ENCODE results near the gene ACSF2. TPM values are rescaled to one million over a fixed set of nuclear protein-coding genes. Genes with fewer than 3 reads are reported as not detected.

Gene ACSF2
- polyA plus RNA-seq, 1 of the 3 experiments (the other 2 are of a cell fraction) = 46.6 TPM

DNA sequence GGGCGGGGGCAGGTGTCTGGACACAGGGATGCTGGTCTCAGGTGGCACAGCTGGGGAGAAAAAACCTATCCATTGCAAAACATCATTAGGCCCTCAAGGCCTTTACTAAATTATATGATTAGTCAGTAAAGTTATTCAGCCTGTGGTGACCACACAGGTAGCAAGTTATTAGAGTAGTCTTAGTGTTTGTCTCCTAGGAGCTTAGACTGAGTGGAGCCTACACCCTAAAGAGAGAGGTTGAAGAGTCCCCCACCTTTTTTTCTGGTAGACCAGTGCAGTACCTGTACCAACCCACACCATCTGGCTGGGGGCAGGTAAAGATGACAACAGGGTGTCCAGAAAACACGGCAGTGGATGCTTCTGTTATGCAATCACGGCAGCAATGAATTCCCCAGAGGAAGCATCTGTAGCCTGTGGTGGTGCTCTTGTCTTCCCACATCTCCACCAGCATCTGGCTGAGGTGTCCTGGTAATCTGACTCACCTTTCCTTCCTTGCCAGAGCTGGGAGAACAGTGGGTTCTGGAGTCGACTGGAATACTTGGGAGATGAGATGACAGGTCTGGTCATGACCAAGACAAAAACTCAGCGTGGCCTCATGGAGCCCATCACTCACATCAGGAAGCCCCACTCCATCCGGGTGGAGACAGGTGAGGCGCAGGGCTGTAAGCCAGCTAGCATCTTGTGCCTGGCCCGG lies 93.3 kb downstream of the ACSF2 start:
- H3K9me3 ChIP-seq = no peaks in the 10 kb centered on the region

DNA sequence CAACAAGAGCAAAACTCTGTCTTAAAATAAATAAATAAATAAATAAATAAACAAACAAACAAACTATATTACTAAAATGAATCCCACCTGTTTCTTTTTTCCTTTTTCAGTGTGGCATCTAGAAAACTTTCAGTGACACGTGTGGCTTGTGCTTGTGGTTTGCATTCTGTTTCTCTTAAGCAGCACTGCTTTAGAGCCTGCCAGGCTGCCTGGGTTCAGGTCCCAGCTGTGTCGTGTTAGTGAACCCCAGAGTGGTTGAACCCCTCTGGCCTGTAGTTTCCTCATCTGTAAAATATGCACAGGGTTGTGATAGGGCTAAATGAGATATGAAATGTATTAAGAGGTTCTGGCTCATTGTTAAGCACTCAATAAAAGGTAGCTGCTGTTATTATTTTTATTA lies 94.5 kb downstream of the ACSF2 start:
- WGBS (ENCODE audit: low lambda C conversion rate) = 78% methylated on average over 2 of the region's 2 CpGs
- Histone ChIP-seq H3K4me2 (no peak overlapping the region), H3F3A (replicated peaks; ENCODE audit: insufficient read depth) (no peaks in the 10 kb centered on the region), H3K9me3 (no peaks in the 10 kb centered on the region), H3K79me2 (ENCODE audit: insufficient read depth) (no peaks in the 10 kb centered on the region), H2AFZ (ENCODE audit: low read depth) (no peak overlapping the region), H3K4me3 (ENCODE audit: low read depth in 2 of 2, low read length in 1 of 2) (no peak overlapping the region), H3K36me3 (replicated peaks in 1 of 2; ENCODE audit: control insufficient read depth in 1 of 2, insufficient read depth in 2 of 2, low read length in 1 of 2) (no peaks in the 10 kb centered on the region), H3K27ac (ENCODE audit: low read depth in 2 of 2, low read length in 1 of 2) (no peak overlapping the region), H3K9me2 (no peaks in the 10 kb centered on the region), H3K4me1 (ENCODE audit: control insufficient read depth in 1 of 2, insufficient read depth in 2 of 2, low read depth in 1 of 2, low read length in 1 of 2) (peaks cover 0 to 7% of the 10 kb centered on the region in 2 experiments; a peak in 1 of 4 replicates), H3K27me3 (ENCODE audit: insufficient read depth) (no peaks in the 10 kb centered on the region), H3K9ac (no peak overlapping the region), H4K20me1 (ENCODE audit: insufficient read depth) (no peaks in the 10 kb centered on the region)
- no peak for DNase-seq
- ChIA-PET POLR2A (no interaction called here), CTCF (interaction anchor here (0.8 to 5.0 kb wide), 7 partner anchors 9 to 41 kb away, joined by 3 to 26 read pairs (median 5); partner anchors contain the start of gene RSAD1)
- no peak for TF ChIP-seq ELF1 (IDR thresholded peaks at IDR 0.05)
- TF ChIP-seq, protein P1, sequence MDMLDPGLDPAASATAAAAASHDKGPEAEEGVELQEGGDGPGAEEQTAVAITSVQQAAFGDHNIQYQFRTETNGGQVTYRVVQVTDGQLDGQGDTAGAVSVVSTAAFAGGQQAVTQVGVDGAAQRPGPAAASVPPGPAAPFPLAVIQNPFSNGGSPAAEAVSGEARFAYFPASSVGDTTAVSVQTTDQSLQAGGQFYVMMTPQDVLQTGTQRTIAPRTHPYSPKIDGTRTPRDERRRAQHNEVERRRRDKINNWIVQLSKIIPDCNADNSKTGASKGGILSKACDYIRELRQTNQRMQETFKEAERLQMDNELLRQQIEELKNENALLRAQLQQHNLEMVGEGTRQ (IDR thresholded peaks at IDR 0.05; ENCODE audit: borderline replicate concordance, low read depth, low read length) = no peak
- TF ChIP-seq NFIC (IDR thresholded peaks at IDR 0.05; ENCODE audit: borderline replicate concordance) = no peak
- TF ChIP-seq TAF1 (IDR thresholded peaks at IDR 0.05; ENCODE audit: borderline replicate concordance, low read depth, low read length) = no peak
- no peak for TF ChIP-seq RXRA (IDR thresholded peaks at IDR 0.05; ENCODE audit: borderline replicate concordance, low read depth)
- no peak for TF ChIP-seq NRF1 (IDR thresholded peaks at IDR 0.05; ENCODE audit: low read depth, low read length)
- TF ChIP-seq EP300 (IDR thresholded peaks at IDR 0.05; ENCODE audit: borderline replicate concordance in 1 of 2, low read depth in 1 of 2, low read length in 1 of 2) = no peak
- TF ChIP-seq RAD21 (IDR thresholded peaks at IDR 0.05; ENCODE audit: low read length) = no peak
- no peak for TF ChIP-seq CHD2 (IDR thresholded peaks at IDR 0.05; ENCODE audit: low read length, partially characterized antibody)
- TF ChIP-seq CTCF (IDR thresholded peaks at IDR 0.05) = no peak
- TF ChIP-seq FOXJ3 (CRISPR knock-in tag; IDR thresholded peaks at IDR 0.05) = no peak

More for the DNA sequence above, 93.3 kb downstream of the ACSF2 start:
- Histone ChIP-seq H3K4me3 (ENCODE audit: low read depth in 2 of 2, low read length in 1 of 2) (no peak overlapping the region), H3K27me3 (ENCODE audit: insufficient read depth) (no peaks in the 10 kb centered on the region), H2AFZ (ENCODE audit: low read depth) (no peak overlapping the region), H3F3A (replicated peaks; ENCODE audit: insufficient read depth) (no peaks in the 10 kb centered on the region), H3K4me1 (ENCODE audit: control insufficient read depth in 1 of 2, insufficient read depth in 2 of 2, low read depth in 1 of 2, low read length in 1 of 2) (peaks cover 0 to 7% of the 10 kb centered on the region in 2 experiments; a peak in 1 of 4 replicates), H3K9ac (no peak overlapping the region), H3K36me3 (replicated peaks in 1 of 2; ENCODE audit: control insufficient read depth in 1 of 2, insufficient read depth in 2 of 2, low read length in 1 of 2) (no peaks in the 10 kb centered on the region), H3K4me2 (no peak overlapping the region), H3K79me2 (ENCODE audit: insufficient read depth) (no peaks in the 10 kb centered on the region), H3K27ac (ENCODE audit: low read depth in 2 of 2, low read length in 1 of 2) (no peak overlapping the region), H3K9me2 (no peaks in the 10 kb centered on the region), H4K20me1 (ENCODE audit: insufficient read depth) (no peaks in the 10 kb centered on the region)
- DNase-seq = no peak
- CTCF ChIA-PET = interaction anchor here (0.7 to 5.0 kb wide), 6 partner anchors 13 to 40 kb away, joined by 3 to 26 read pairs (median 4); partner anchors contain the start of gene EPN3
- POLR2A ChIA-PET = no interaction called here
- 85% methylated on average over 8 of the region's 8 CpGs for WGBS (ENCODE audit: low lambda C conversion rate)
- no peak for TF ChIP-seq TCF12 (IDR thresholded peaks at IDR 0.05)
- TF ChIP-seq, protein P2, sequence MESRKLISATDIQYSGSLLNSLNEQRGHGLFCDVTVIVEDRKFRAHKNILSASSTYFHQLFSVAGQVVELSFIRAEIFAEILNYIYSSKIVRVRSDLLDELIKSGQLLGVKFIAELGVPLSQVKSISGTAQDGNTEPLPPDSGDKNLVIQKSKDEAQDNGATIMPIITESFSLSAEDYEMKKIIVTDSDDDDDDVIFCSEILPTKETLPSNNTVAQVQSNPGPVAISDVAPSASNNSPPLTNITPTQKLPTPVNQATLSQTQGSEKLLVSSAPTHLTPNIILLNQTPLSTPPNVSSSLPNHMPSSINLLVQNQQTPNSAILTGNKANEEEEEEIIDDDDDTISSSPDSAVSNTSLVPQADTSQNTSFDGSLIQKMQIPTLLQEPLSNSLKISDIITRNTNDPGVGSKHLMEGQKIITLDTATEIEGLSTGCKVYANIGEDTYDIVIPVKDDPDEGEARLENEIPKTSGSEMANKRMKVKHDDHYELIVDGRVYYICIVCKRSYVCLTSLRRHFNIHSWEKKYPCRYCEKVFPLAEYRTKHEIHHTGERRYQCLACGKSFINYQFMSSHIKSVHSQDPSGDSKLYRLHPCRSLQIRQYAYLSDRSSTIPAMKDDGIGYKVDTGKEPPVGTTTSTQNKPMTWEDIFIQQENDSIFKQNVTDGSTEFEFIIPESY (IDR thresholded peaks at IDR 0.05; ENCODE audit: borderline replicate concordance, low read depth) = no peak
- TF ChIP-seq IRF3 (IDR thresholded peaks at IDR 0.05; ENCODE audit: low read depth, low read length) = no peak

All from SK-N-SH (cell line).